Karpas-422 (cell line): ENCODE measurements around the gene CHRD. TPM values are rescaled to one million over a fixed set of nuclear protein-coding genes. Genes with fewer than 3 reads are reported as not detected.

Experiments
- DNase-seq: peaks from one replicate; pipeline ENCODE4 v3.0.0-alpha.2; 2015
- H2AFZ ChIP-seq: fragments of 200-600 bp; sonication (generic); 2 replicates; pipeline ENCODE4 v1.6.1; 2014; ENCODE audit warnings: antibody characterized with exemption, low read length, mixed read lengths
- H3K27ac ChIP-seq: fragments of 200-600 bp; sonication (generic); 2 replicates; pipeline ENCODE4 v1.5.1; 2014; ENCODE audit warnings: mild to moderate bottlenecking, low read length, moderate library complexity
- H3K27me3 ChIP-seq: fragments of 200-600 bp; sonication (generic); 2 replicates; pipeline ENCODE4 v1.6.1; 2014; ENCODE audit warnings: low read length, mixed read lengths
- H3K36me3 ChIP-seq: fragments of 200-600 bp; sonication (generic); 2 replicates; pipeline ENCODE4 v1.6.1; 2014; ENCODE audit warnings: low read length, mixed read lengths; ENCODE audit not compliant: insufficient read depth
- H3K4me1 ChIP-seq: fragments of 200-600 bp; sonication (generic); 2 replicates; pipeline ENCODE4 v1.6.1; 2014; ENCODE audit warnings: mild to moderate bottlenecking, low read length, mixed read lengths
- H3K4me2 ChIP-seq: fragments of 200-600 bp; sonication (generic); 2 replicates; pipeline ENCODE4 v1.6.1; 2014; ENCODE audit warnings: low read length, low read depth, mild to moderate bottlenecking; ENCODE audit not compliant: poor library complexity, severe bottlenecking
- H3K4me3 ChIP-seq: fragments of 200-600 bp; sonication (generic); 2 replicates; pipeline ENCODE4 v1.5.1; 2014; ENCODE audit warnings: mild to moderate bottlenecking, antibody characterized with exemption, low read length, mixed read lengths
- H3K79me2 ChIP-seq: fragments of 200-600 bp; sonication (generic); 2 replicates; pipeline ENCODE4 v1.6.1; 2014; ENCODE audit warnings: mild to moderate bottlenecking, low read length, mixed read lengths
- H3K9ac ChIP-seq: fragments of 200-600 bp; sonication (generic); 2 replicates; pipeline ENCODE4 v1.6.0; 2014; ENCODE audit warnings: low read length
- H3K9me2 ChIP-seq: fragments of 200-600 bp; sonication (generic), shearing (Covaris generic); replicated peaks from 2 replicates; pipeline ENCODE4 v1.6.0; 2014; ENCODE audit warnings: mild to moderate bottlenecking, low read length, moderate library complexity; ENCODE audit not compliant: insufficient read depth
- H3K9me3 ChIP-seq: fragments of 300-700, 200-600 bp; sonication (generic); 2 replicates; pipeline ENCODE4 v1.6.1; 2014; ENCODE audit warnings: low read length, mixed read lengths
- H4K20me1 ChIP-seq: fragments of 200-600 bp; sonication (generic); 2 replicates; pipeline ENCODE4 v1.6.1; 2014; ENCODE audit warnings: mild to moderate bottlenecking, antibody characterized with exemption, low read length, low read depth; ENCODE audit not compliant: insufficient read depth
- total RNA-seq: library from RNA; depleted of rRNA; stranded (reverse); fragments of >200 nt; shearing (Covaris generic); gene quantifications from 2 replicates; pipeline ENCODE4 v1.2.3, GENCODE V29; 2014; ENCODE audit warnings: low replicate concordance

CHRD gene
- total RNA-seq, 1 experiment from 2014 or later = 17.7 TPM

DNA sequence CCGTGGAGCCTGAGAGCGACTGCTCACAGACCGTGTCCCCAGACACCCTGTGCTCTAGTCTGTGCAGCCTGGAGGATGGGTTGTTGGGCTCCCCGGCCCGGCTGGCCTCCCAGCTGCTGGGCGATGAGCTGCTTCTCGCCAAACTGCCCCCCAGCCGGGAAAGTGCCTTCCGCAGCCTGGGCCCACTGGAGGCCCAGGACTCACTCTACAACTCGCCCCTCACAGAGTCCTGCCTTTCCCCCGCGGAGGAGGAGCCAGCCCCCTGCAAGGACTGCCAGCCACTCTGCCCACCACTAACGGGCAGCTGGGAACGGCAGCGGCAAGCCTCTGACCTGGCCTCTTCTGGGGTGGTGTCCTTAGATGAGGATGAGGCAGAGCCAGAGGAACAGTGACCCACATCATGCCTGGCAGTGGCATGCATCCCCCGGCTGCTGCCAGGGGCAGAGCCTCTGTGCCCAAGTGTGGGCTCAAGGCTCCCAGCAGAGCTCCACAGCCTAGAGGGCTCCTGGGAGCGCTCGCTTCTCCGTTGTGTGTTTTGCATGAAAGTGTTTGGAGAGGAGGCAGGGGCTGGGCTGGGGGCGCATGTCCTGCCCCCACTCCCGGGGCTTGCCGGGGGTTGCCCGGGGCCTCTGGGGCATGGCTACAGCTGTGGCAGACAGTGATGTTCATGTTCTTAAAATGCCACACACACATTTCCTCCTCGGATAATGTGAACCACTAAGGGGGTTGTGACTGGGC is 35.1 kb upstream of the CHRD start:
- no peaks in the 10 kb centered on the region for H3K4me1 ChIP-seq
- no peaks in the 10 kb centered on the region for H3K9me2 ChIP-seq
- no peaks in the 10 kb centered on the region for H3K79me2 ChIP-seq
- no peak overlapping the region for H3K4me2 ChIP-seq
- H3K4me3 ChIP-seq = no peak overlapping the region
- H3K9ac ChIP-seq = no peak overlapping the region
- no peaks in the 10 kb centered on the region for H3K36me3 ChIP-seq
- H3K27ac ChIP-seq = no peak overlapping the region
- no peaks in the 10 kb centered on the region for H3K27me3 ChIP-seq
- DNase-seq = no peak
- H3K9me3 ChIP-seq = no peaks in the 10 kb centered on the region
- H2AFZ ChIP-seq = no peak overlapping the region
- no peaks in the 10 kb centered on the region for H4K20me1 ChIP-seq

DNA sequence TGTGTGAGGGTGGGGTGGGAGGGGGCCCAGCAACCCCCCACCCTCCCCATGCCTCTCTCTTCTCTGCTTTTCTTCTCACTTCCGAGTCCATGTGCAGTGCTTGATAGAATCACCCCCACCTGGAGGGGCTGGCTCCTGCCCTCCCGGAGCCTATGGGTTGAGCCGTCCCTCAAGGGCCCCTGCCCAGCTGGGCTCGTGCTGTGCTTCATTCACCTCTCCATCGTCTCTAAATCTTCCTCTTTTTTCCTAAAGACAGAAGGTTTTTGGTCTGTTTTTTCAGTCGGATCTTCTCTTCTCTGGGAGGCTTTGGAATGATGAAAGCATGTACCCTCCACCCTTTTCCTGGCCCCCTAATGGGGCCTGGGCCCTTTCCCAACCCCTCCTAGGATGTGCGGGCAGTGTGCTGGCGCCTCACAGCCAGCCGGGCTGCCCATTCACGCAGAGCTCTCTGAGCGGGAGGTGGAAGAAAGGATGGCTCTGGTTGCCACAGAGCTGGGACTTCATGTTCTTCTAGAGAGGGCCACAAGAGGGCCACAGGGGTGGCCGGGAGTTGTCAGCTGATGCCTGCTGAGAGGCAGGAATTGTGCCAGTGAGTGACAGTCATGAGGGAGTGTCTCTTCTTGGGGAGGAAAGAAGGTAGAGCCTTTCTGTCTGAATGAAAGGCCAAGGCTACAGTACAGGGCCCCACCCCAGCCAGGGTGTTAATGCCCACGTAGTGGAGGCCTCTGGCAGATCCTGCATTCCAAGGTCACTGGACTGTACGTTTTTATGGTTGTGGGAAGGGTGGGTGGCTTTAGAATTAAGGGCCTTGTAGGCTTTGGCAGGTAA is 34.3 kb upstream of the CHRD start:
- Histone ChIP-seq H2AFZ (no peak overlapping the region), H3K4me2 (no peak overlapping the region), H3K27ac (no peak overlapping the region), H3K36me3 (no peaks in the 10 kb centered on the region), H3K9me2 (no peaks in the 10 kb centered on the region), H3K9me3 (no peaks in the 10 kb centered on the region), H3K79me2 (no peaks in the 10 kb centered on the region), H3K9ac (no peak overlapping the region), H3K27me3 (no peaks in the 10 kb centered on the region), H3K4me3 (no peak overlapping the region), H4K20me1 (no peaks in the 10 kb centered on the region), H3K4me1 (no peaks in the 10 kb centered on the region)
- DNase-seq = peak; percentile 84

DNA sequence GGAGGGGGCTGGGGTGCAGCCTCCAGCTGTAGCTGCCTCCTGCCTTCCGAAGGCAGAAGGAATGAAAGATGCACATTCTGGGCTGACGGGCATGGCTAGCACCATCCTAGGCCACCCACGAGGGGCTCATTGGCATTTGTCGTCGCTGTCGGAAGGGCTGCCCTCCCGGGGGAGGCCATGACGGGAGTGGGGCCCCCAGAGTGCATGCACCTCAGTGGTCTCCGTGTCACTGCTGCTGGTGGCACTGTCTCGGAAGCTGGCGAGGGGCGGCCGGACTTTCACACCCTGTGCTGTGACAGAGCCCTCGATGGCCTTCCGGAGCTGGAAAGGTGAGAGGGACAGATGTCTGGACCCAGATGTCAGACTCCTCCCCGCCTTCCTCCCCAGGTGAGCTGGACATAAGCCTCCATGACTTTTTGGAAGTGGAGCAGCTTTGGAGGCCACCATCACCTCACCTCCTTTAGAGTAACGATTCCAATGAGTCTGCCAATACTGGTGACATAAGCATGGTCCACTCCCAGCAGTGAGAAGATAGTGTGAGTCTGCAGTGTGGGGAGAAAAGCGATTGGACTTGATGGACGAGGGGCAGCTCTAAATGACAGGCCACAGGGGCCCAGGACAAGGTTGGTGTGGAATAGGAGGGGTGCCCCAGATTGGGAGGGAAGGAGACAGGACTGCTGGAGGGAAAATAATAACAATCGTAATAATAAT is 33.2 kb upstream of the CHRD start:
- H3K27me3 ChIP-seq = no peaks in the 10 kb centered on the region
- H3K36me3 ChIP-seq = no peaks in the 10 kb centered on the region
- no peak overlapping the region for H3K27ac ChIP-seq
- H3K4me1 ChIP-seq = no peaks in the 10 kb centered on the region
- no peak overlapping the region for H2AFZ ChIP-seq
- no peaks in the 10 kb centered on the region for H4K20me1 ChIP-seq
- no peak overlapping the region for H3K9ac ChIP-seq
- no peaks in the 10 kb centered on the region for H3K79me2 ChIP-seq
- H3K9me2 ChIP-seq = no peaks in the 10 kb centered on the region
- no peaks in the 10 kb centered on the region for H3K9me3 ChIP-seq
- no peak overlapping the region for H3K4me3 ChIP-seq
- no peak overlapping the region for H3K4me2 ChIP-seq
- DNase-seq = no peak

DNA sequence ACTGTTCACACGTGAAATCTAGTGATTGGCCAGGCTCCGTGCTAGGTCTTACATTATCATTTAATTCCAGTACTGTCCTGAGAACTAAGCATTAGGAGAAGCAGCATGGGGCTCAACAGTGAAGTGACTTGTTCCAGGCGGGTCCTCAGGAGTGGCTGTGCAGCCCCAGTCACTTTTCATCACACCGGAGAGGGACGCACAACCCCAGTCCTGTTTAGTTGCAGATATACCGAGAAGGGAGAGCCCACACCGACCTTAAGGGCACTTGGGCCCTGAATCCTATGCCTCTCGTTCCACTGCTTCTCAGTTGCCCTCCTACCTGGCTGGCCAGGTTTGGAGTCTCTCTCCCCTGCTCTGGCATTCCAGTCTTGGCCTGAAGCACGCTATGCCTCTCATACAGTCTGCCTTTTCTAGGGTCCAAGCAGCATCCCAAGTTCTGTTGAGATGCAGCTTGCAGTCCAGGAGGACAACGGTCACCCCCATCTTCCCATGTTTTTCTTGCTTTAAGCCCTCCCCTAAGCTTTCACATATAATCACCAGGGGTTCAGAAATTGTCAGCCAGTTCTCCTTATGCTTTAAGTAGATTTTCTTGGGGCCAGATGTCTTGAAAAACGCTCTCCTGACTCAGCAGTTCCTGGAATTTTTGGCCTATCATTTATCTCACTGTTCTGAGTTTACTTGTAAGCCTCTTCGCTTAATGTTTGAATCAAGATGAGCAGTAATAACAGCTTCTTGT is 32.4 kb upstream of the CHRD start:
- no peaks in the 10 kb centered on the region for H3K79me2 ChIP-seq
- H3K27ac ChIP-seq = no peak overlapping the region
- DNase-seq = no peak
- H2AFZ ChIP-seq = no peak overlapping the region
- no peaks in the 10 kb centered on the region for H3K9me3 ChIP-seq
- H3K4me2 ChIP-seq = no peak overlapping the region
- H3K4me1 ChIP-seq = no peaks in the 10 kb centered on the region
- H3K9me2 ChIP-seq = no peaks in the 10 kb centered on the region
- H3K27me3 ChIP-seq = no peaks in the 10 kb centered on the region
- no peak overlapping the region for H3K4me3 ChIP-seq
- H4K20me1 ChIP-seq = no peaks in the 10 kb centered on the region
- H3K9ac ChIP-seq = no peak overlapping the region
- H3K36me3 ChIP-seq = no peaks in the 10 kb centered on the region

DNA sequence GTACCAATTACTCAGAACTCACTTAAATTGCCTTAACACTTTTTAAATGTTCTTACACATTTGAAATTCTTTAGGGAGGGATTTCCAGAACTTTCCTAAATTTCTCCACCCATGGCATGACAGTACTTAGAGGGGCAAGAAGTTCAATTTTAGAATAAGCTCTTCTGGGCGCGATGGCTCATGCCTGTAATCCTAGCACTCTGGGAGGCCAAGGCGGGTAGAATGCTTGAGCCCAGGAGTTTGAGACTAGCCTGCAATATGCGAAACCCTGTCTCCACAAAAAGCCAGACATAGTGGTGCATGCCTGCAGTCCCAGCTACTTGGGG is 31.8 kb upstream of the CHRD start:
- Histone ChIP-seq H4K20me1 (no peaks in the 10 kb centered on the region), H3K4me1 (no peaks in the 10 kb centered on the region), H3K79me2 (no peaks in the 10 kb centered on the region), H3K4me2 (no peak overlapping the region), H3K27me3 (no peaks in the 10 kb centered on the region), H2AFZ (no peak overlapping the region), H3K9me3 (no peaks in the 10 kb centered on the region), H3K9me2 (no peaks in the 10 kb centered on the region), H3K27ac (no peak overlapping the region), H3K4me3 (no peak overlapping the region), H3K9ac (no peak overlapping the region), H3K36me3 (no peaks in the 10 kb centered on the region)
- no peak for DNase-seq

DNA sequence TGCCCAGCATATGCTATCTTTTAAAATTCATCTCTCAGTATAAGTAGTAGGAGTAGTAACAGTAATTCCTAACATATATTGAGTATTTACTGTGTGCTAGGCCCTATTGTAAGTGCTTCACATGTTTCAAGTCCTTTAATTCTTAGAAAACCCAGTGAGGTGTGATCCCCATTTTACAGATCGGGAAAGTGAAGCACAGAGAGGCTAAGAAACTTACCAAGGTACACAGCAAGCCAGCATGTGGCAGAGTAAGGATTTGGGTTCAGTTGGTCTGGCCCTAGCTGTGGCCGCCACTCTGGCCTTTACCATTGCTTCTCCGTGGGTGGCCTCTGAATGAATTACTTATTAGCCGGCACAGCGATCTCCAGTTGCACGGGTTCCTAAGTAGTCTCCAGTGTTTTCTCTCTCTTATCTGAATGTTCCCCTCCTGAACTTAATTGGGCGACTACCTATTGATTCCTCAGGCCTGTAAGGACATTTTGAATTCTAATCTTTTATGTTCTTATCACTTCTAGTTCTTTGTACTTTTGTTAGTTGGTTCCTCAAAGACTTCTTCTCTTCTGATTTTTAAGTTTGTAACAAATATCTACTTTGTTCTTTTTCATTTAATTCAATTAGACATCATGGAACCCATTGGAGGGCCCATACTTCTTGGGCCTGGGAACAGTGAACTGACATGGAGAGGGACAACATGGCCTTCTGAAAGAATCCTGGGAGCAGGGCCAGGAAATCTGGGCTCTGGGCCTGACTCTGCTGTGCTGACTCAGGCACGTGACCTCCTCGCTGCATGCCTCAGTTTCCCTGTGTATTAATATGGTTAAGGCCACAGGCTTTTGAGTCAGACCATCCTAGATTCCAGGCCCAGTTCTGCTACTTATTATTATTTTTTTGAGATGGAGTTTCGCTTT is 30.0 kb upstream of the CHRD start:
- DNase-seq = no peak
- no peak overlapping the region for H3K27ac ChIP-seq

DNA sequence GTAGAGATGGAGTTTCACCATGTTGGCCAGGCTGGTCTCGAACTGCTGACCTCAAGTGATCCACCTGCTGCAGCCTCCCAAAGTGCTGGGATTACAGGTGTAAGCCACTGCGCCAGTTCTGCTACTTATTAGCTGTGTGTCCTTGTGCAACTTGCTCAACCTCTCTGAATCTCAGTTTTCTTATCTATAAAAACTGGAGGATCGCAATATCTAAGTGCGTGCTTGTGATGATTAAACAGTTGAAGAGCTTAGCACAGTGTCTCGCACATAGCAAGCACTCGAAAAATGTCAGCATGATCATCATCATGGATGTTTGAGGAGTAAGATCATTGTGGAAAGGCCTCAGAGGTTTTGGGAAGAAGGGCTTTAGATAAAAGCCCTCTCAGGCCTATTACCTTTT is 29.2 kb upstream of the CHRD start:
- H3K27me3 ChIP-seq = no peaks in the 10 kb centered on the region
- no peak overlapping the region for H2AFZ ChIP-seq
- H3K79me2 ChIP-seq = no peaks in the 10 kb centered on the region

More for the DNA sequence above, 30.0 kb upstream of the CHRD start:
- Histone ChIP-seq H2AFZ (no peak overlapping the region), H3K4me3 (no peak overlapping the region), H3K9me3 (no peaks in the 10 kb centered on the region), H3K4me1 (no peaks in the 10 kb centered on the region), H3K9me2 (no peaks in the 10 kb centered on the region), H3K36me3 (no peaks in the 10 kb centered on the region), H4K20me1 (no peaks in the 10 kb centered on the region), H3K79me2 (no peaks in the 10 kb centered on the region), H3K9ac (no peak overlapping the region), H3K4me2 (no peak overlapping the region), H3K27me3 (no peaks in the 10 kb centered on the region)

More for the DNA sequence above, 29.2 kb upstream of the CHRD start:
- no peak overlapping the region for H3K27ac ChIP-seq
- no peaks in the 10 kb centered on the region for H3K36me3 ChIP-seq
- H3K9ac ChIP-seq = no peak overlapping the region
- no peak for DNase-seq
- H3K4me1 ChIP-seq = no peaks in the 10 kb centered on the region
- no peaks in the 10 kb centered on the region for H3K9me2 ChIP-seq
- no peak overlapping the region for H3K4me3 ChIP-seq
- no peaks in the 10 kb centered on the region for H4K20me1 ChIP-seq
- no peak overlapping the region for H3K4me2 ChIP-seq
- H3K9me3 ChIP-seq = no peaks in the 10 kb centered on the region
